Astrocyte (in vitro differentiated cells and primary cell): ENCODE measurements around the gene EYS. TPM values are rescaled to one million over a fixed set of nuclear protein-coding genes. Genes with fewer than 3 reads are reported as not detected.

Source experiments
- DNase-seq: peaks from one replicate; pipeline ENCODE4 v3.0.0-alpha.2; 2010; ENCODE audit warnings: low read depth
- FAIRE-seq: peaks from 2 replicates; lab custom pipeline; 2011; peaks lifted over from hg19 to GRCh38; lab: Jason Lieb, UNC
- H2AFZ ChIP-seq: 2 replicates; pipeline ENCODE4 v1.6.0; 2012; ENCODE audit warnings: low read depth, low read length, inconsistent platforms
- H3K27ac ChIP-seq: 2 replicates; pipeline ENCODE4 v1.5.1; 2011; ENCODE audit warnings: low read depth, low read length, inconsistent platforms
- H3K27me3 ChIP-seq: 2 replicates; pipeline ENCODE4 v1.6.0; 2011; ENCODE audit warnings: low read length, inconsistent platforms; ENCODE audit not compliant: insufficient read depth
- H3K36me3 ChIP-seq: 2 replicates; pipeline ENCODE4 v1.5.1; 2011; ENCODE audit warnings: low read length, inconsistent platforms; ENCODE audit not compliant: insufficient read depth
- H3K4me1 ChIP-seq: 2 replicates; pipeline ENCODE4 v1.5.1; 2011; ENCODE audit warnings: low read length, inconsistent platforms; ENCODE audit not compliant: insufficient read depth
- H3K4me2 ChIP-seq: 2 replicates; pipeline ENCODE4 v1.6.0; 2012; ENCODE audit warnings: low read length, inconsistent platforms
- H3K4me3 ChIP-seq: 2 replicates; pipeline ENCODE4 v1.5.1; 2011; ENCODE audit warnings: low read depth, mild to moderate bottlenecking, low read length, inconsistent platforms; ENCODE audit not compliant: insufficient read depth
- H3K79me2 ChIP-seq: 2 replicates; pipeline ENCODE4 v1.6.0; 2012; ENCODE audit warnings: mild to moderate bottlenecking, low read length, inconsistent platforms; ENCODE audit not compliant: insufficient read depth
- H3K9ac ChIP-seq: 2 replicates; pipeline ENCODE4 v1.6.0; 2012; ENCODE audit warnings: mild to moderate bottlenecking, low read length, inconsistent platforms
- H3K9me3 ChIP-seq: 2 replicates; pipeline ENCODE4 v1.5.1; 2012; ENCODE audit warnings: low read depth, mild to moderate bottlenecking, low read length, inconsistent platforms; ENCODE audit not compliant: insufficient read depth
- H4K20me1 ChIP-seq: 2 replicates; pipeline ENCODE4 v1.6.0; 2012; ENCODE audit warnings: low read length, inconsistent platforms; ENCODE audit not compliant: insufficient read depth
- H3K27ac Mint-ChIP-seq: one replicate; pipeline ENCODE4 v1.8.0; 2021; ENCODE audit warnings: mild to moderate bottlenecking, mixed read lengths; ENCODE audit not compliant: unreplicated experiment
- H3K27me3 Mint-ChIP-seq: one replicate; pipeline ENCODE4 v1.8.0; 2021; ENCODE audit warnings: low read depth, mixed read lengths; ENCODE audit not compliant: unreplicated experiment
- H3K36me3 Mint-ChIP-seq: one replicate; pipeline ENCODE4 v1.8.0; 2021; ENCODE audit warnings: low read depth, mixed read lengths; ENCODE audit not compliant: unreplicated experiment
- H3K4me1 Mint-ChIP-seq: one replicate; pipeline ENCODE4 v1.8.0; 2021; ENCODE audit warnings: low read depth, mixed read lengths; ENCODE audit not compliant: unreplicated experiment
- H3K4me3 Mint-ChIP-seq: one replicate; pipeline ENCODE4 v1.8.0; 2021; ENCODE audit warnings: mild to moderate bottlenecking, moderate library complexity, mixed read lengths; ENCODE audit not compliant: unreplicated experiment
- H3K9me3 Mint-ChIP-seq: one replicate; pipeline ENCODE4 v1.8.0; 2021; ENCODE audit warnings: mild to moderate bottlenecking, mixed read lengths; ENCODE audit not compliant: unreplicated experiment
- EZH2 ChIP-seq: IDR thresholded peaks from 2 replicates; pipeline ENCODE4 v1.6.1; 2012; ENCODE audit warnings: mild to moderate bottlenecking, low read length, inconsistent platforms; ENCODE audit not compliant: insufficient read depth
- total RNA-seq: library from RNA; stranded (reverse); gene quantifications from 2 replicates; pipeline ENCODE4 v1.2.1, GENCODE V29; 2021
- TF ChIP-seq, protein P1 (sequence below): IDR thresholded peaks from 2 replicates; pipeline ENCODE4 v1.5.1; 2011; ENCODE audit warnings: low read depth, mild to moderate bottlenecking, inconsistent platforms, low read length, moderate library complexity; ENCODE audit not compliant: insufficient read depth

The EYS gene
- total RNA-seq, 1 donor from 2014 or later = 0.16 TPM

DNA sequence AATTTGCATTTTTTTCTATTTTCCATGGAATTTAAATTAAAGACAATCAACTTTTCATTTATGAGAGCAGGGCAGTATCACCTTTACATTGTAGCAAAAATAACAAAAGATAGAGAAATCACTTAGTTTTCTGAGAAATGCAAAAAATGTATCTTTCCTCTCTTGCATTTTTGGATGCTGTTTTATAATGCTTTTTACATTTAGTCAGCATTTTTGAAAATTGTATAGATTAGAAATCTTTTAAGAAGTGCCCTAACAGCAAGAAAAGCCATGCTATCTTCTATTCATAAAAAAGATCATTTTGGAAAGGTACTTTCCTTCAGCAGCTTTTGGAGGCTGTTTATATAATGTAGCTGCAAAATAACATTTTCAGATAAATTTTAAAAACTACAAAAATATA is 421.8 kb downstream of the EYS start:
- Histone ChIP-seq H3K4me2 (no peak overlapping the region), H3K9ac (no peak overlapping the region), H4K20me1 (no peaks in the 10 kb centered on the region), H3K79me2 (no peaks in the 10 kb centered on the region), H3K4me3 (no peak overlapping the region), H3K36me3 (no peaks in the 10 kb centered on the region), H3K9me3 (no peaks in the 10 kb centered on the region), H2AFZ (no peak overlapping the region), H3K4me1 (no peaks in the 10 kb centered on the region), H3K27ac (no peak overlapping the region), H3K27me3 (no peaks in the 10 kb centered on the region)
- no peaks in the 10 kb centered on the region for H3K36me3 Mint-ChIP-seq
- H3K9me3 Mint-ChIP-seq = no peaks in the 10 kb centered on the region
- no peak overlapping the region for H3K27ac Mint-ChIP-seq
- no peaks in the 10 kb centered on the region for H3K27me3 Mint-ChIP-seq
- DNase-seq (no peak), FAIRE-seq (no peak)
- TF ChIP-seq, protein P1, sequence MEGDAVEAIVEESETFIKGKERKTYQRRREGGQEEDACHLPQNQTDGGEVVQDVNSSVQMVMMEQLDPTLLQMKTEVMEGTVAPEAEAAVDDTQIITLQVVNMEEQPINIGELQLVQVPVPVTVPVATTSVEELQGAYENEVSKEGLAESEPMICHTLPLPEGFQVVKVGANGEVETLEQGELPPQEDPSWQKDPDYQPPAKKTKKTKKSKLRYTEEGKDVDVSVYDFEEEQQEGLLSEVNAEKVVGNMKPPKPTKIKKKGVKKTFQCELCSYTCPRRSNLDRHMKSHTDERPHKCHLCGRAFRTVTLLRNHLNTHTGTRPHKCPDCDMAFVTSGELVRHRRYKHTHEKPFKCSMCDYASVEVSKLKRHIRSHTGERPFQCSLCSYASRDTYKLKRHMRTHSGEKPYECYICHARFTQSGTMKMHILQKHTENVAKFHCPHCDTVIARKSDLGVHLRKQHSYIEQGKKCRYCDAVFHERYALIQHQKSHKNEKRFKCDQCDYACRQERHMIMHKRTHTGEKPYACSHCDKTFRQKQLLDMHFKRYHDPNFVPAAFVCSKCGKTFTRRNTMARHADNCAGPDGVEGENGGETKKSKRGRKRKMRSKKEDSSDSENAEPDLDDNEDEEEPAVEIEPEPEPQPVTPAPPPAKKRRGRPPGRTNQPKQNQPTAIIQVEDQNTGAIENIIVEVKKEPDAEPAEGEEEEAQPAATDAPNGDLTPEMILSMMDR = no peak
- no peak for TF ChIP-seq EZH2
- peaks cover 3% of the 10 kb centered on the region for H3K4me1 Mint-ChIP-seq
- H3K4me3 Mint-ChIP-seq = no peak overlapping the region

DNA sequence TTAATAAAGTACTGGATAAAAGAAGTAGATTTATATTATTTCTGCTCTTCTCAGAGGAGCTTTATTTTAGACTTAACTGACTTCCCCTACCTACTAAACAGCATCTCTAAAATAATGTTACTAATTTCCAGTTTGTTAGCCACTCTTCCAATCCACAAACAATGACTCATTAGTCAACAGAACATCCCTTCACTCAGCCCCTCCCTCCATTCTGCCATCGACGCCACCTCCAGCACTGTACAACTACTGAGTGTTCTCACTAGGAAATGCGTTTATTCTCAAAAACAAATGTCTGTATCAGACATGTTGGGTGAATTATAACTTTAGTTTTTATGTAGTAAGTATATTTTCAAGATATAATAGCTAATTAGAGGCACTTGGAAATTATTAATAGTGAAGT is 427.0 kb downstream of the EYS start:
- Mint-ChIP-seq H3K4me1 (no peaks in the 10 kb centered on the region), H3K9me3 (no peaks in the 10 kb centered on the region), H3K27me3 (no peaks in the 10 kb centered on the region), H3K4me3 (no peak overlapping the region), H3K27ac (no peak overlapping the region), H3K36me3 (no peaks in the 10 kb centered on the region)
- Histone ChIP-seq H3K36me3 (no peaks in the 10 kb centered on the region), H3K4me1 (no peaks in the 10 kb centered on the region), H4K20me1 (no peaks in the 10 kb centered on the region), H3K27ac (no peak overlapping the region), H3K9ac (no peak overlapping the region), H3K27me3 (no peaks in the 10 kb centered on the region), H3K4me2 (no peak overlapping the region), H3K4me3 (no peak overlapping the region), H3K9me3 (no peaks in the 10 kb centered on the region), H2AFZ (no peak overlapping the region), H3K79me2 (no peaks in the 10 kb centered on the region)
- FAIRE-seq (no peak), DNase-seq (no peak)
- TF ChIP-seq EZH2 = no peak
- TF ChIP-seq, protein P1 = no peak

DNA sequence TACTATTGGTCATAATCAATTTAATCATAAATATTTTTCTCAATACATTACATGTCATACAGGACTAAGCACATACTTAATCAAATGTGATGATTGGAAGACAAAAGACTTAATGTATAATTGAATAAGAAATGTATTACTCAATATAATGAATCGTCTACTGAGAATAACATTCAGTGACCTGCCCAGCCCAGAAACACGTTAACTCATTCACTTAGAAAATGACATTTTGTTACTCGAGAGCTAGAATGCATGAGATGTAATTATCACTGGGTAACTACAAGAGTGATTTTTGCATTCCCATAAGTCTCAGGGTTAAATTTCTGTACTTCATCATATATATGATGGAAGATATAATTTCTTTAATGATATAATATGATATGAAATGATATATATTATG is 444.8 kb downstream of the EYS start:
- H4K20me1 ChIP-seq = no peaks in the 10 kb centered on the region
- H3K4me3 Mint-ChIP-seq = no peak overlapping the region
- no peak overlapping the region for H3K4me3 ChIP-seq
- TF ChIP-seq, protein P1 = no peak
- no peak for TF ChIP-seq EZH2
- no peaks in the 10 kb centered on the region for H3K79me2 ChIP-seq
- no peak overlapping the region for H3K9ac ChIP-seq
- no peak overlapping the region for H3K27ac ChIP-seq
- no peak overlapping the region for H2AFZ ChIP-seq
- no peak overlapping the region for H3K27ac Mint-ChIP-seq
- no peaks in the 10 kb centered on the region for H3K9me3 Mint-ChIP-seq
- no peaks in the 10 kb centered on the region for H3K27me3 ChIP-seq
- H3K4me1 ChIP-seq = no peaks in the 10 kb centered on the region
- no peak for DNase-seq
- no peak overlapping the region for H3K4me2 ChIP-seq
- no peaks in the 10 kb centered on the region for H3K9me3 ChIP-seq
- peaks cover 5% of the 10 kb centered on the region for H3K4me1 Mint-ChIP-seq
- no peaks in the 10 kb centered on the region for H3K36me3 Mint-ChIP-seq
- H3K36me3 ChIP-seq = no peaks in the 10 kb centered on the region
- no peak for FAIRE-seq
- no peaks in the 10 kb centered on the region for H3K27me3 Mint-ChIP-seq
